Measurements from ENCODE around the gene MBP.

Gene MBP

DNA sequence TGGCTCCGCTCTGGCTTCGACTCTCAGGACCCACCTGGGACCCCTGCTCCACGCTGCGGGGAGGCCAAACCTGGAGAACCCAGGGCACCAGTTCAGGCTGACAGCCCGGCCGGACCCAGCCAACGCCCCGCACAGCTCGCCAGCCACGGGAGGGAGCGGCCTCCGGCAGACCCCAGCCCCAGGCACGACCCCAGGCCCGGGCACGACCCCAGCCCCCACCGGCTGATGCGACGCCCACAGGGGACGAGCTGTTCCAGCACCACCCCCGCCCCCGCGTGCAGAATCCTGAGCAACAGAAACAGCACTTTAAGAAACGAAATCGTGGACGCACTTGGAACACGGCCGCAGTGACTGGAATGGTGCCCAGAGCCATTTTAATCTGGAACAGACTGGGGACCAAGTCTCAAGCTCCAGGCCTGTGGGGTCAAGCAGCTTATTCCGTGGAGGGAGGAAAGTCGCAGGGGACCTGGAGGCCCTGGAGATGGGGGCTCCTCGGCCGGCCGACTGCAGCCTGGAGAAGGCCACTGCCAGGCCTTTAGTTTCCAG lies 74.2 kb downstream of the MBP start:
- 94 to 95% methylated on average over 32 of the region's 32 CpGs for WGBS, 2 experiments
- H3K4me3 ChIP-seq (ENCODE audit: insufficient read depth, low read depth, low read length) = no peak overlapping the region

DNA sequence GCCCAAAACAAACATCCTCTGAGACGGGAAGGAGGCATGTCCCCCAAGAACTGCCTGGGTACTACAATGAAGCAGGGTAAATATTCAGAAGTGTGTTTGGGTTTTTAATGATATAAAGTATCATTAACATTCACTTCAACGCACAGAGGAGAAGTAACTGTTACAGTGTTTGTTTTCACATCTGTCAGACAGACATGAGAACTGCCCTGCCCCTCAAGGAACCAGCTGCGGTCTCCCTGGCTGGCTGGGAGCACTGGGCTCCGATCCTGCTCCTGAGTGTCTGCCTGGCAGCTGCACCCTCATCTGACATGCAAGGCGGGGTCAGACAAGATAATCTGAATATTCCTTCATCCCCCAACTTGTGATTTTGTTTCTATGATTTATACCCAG lies 75.6 kb downstream of the MBP start:
- Histone ChIP-seq H3K4me1 (ENCODE audit: control insufficient read depth, insufficient read depth, low read length) (peaks cover 17% of the 10 kb centered on the region), H3K4me3 (ENCODE audit: insufficient read depth, low read depth, low read length) (no peak overlapping the region), H3K27me3 (ENCODE audit: control insufficient read depth, insufficient read depth, low read length, poor library complexity, severe bottlenecking) (no peaks in the 10 kb centered on the region), H3K36me3 (ENCODE audit: control insufficient read depth, insufficient read depth, low read length) (no peaks in the 10 kb centered on the region), H3K27ac (ENCODE audit: insufficient read depth, low read depth, low read length, poor library complexity, severe bottlenecking) (no peak overlapping the region), H3K9me3 (ENCODE audit: control insufficient read depth, low read length) (no peaks in the 10 kb centered on the region)
- WGBS, 2 experiments = 71 to 78% methylated on average over 5 of the region's 5 CpGs

More for the DNA sequence above, 74.2 kb downstream of the MBP start:
- H3K4me1 ChIP-seq (ENCODE audit: control insufficient read depth, insufficient read depth, low read length) = peaks cover 16% of the 10 kb centered on the region
- H3K27ac ChIP-seq (ENCODE audit: insufficient read depth, low read depth, low read length, poor library complexity, severe bottlenecking) = no peak overlapping the region
- no peaks in the 10 kb centered on the region for H3K36me3 ChIP-seq (ENCODE audit: control insufficient read depth, insufficient read depth, low read length)
- no peaks in the 10 kb centered on the region for H3K9me3 ChIP-seq (ENCODE audit: control insufficient read depth, low read length)
- no peaks in the 10 kb centered on the region for H3K27me3 ChIP-seq (ENCODE audit: control insufficient read depth, insufficient read depth, low read length, poor library complexity, severe bottlenecking)

DNA sequence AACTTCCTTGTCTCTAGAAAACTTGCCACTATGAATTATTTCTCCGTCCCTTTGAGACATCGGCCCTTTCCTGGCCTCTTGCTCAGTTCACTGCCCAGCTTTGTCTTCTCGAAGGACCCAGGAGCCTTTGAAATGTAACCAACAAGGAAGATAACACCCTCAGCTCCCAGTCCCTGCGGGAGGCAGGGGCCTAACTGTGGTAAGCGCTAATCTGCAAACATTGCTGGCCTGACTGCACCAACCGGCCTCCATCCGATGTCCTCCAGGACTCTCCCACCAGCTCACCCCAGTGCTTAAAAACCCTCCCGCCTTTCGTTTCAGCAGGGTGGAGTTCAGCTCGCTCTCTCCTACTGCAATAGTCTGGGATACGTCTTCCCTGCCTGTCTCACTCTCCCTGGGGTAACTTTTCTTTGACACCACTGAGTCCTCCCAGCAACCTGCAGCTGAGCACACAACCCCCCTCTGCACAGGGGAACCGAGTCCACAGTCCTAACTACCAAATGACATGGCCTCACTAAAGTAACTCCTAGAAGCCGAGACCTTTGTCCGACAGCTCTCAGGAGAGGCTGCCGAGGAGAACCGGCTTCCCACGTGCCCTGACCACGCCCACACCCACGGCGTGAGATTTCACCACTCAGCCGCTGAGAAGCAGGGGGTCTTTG lies 76.1 kb downstream of the MBP start:
- Histone ChIP-seq H3K4me3 (ENCODE audit: insufficient read depth, low read depth, low read length) (no peak overlapping the region), H3K27me3 (ENCODE audit: control insufficient read depth, insufficient read depth, low read length, poor library complexity, severe bottlenecking) (no peaks in the 10 kb centered on the region), H3K9me3 (ENCODE audit: control insufficient read depth, low read length) (no peaks in the 10 kb centered on the region), H3K27ac (ENCODE audit: insufficient read depth, low read depth, low read length, poor library complexity, severe bottlenecking) (no peak overlapping the region), H3K36me3 (ENCODE audit: control insufficient read depth, insufficient read depth, low read length) (no peaks in the 10 kb centered on the region), H3K4me1 (ENCODE audit: control insufficient read depth, insufficient read depth, low read length) (peaks cover 20% of the 10 kb centered on the region)
- 44 to 46% methylated on average over 21 of the region's 21 CpGs for WGBS, 2 experiments

DNA sequence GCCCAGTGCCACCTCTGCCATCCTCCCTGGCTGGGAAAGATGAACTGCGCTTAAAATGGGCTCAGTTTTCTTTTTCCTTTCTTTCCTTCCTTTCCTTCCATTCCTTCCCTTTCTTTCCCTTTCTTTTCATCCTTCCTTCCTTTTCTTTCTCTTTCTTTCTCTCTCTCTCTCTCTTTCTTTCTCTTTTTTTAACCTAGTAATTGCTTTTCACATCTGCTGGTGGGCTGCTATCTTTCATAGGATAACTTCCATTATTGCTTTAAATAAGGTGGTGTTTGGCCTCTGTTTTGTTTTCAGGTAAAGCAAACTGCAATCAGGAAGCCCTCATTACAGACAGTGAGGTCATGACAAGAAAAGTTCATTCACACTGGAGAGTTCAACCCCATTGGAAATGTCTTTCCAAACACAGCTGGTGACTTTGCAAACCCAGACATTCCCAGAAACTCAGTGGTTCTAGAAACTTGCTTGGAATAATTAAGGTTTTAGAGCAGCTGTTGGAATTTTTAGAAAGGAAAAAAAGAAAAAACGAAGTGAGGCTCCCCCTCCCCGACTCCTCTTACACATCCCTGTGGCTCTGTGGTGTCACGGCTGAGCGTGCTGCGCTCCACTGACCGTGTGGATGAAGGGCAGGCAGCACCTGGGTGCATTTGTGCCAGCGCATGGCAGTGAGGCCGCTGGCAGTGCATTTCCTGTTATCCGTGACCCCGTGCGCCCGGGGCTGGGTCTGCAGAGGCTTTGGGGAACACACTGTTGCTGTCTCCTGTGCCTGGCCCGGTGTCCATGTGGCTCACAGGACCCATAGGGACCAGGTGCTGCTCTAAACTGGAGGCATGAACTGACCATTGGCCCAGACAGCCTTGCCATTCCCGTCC lies 76.9 kb downstream of the MBP start:
- no peaks in the 10 kb centered on the region for H3K9me3 ChIP-seq (ENCODE audit: control insufficient read depth, low read length)
- WGBS, 2 experiments = 86 to 88% methylated on average over 15 of the region's 15 CpGs
- no peak overlapping the region for H3K27ac ChIP-seq (ENCODE audit: insufficient read depth, low read depth, low read length, poor library complexity, severe bottlenecking)
- H3K36me3 ChIP-seq (ENCODE audit: control insufficient read depth, insufficient read depth, low read length) = no peaks in the 10 kb centered on the region
- H3K4me3 ChIP-seq (ENCODE audit: insufficient read depth, low read depth, low read length) = no peak overlapping the region
- no peaks in the 10 kb centered on the region for H3K27me3 ChIP-seq (ENCODE audit: control insufficient read depth, insufficient read depth, low read length, poor library complexity, severe bottlenecking)
- H3K4me1 ChIP-seq (ENCODE audit: control insufficient read depth, insufficient read depth, low read length) = peaks cover 20% of the 10 kb centered on the region

DNA sequence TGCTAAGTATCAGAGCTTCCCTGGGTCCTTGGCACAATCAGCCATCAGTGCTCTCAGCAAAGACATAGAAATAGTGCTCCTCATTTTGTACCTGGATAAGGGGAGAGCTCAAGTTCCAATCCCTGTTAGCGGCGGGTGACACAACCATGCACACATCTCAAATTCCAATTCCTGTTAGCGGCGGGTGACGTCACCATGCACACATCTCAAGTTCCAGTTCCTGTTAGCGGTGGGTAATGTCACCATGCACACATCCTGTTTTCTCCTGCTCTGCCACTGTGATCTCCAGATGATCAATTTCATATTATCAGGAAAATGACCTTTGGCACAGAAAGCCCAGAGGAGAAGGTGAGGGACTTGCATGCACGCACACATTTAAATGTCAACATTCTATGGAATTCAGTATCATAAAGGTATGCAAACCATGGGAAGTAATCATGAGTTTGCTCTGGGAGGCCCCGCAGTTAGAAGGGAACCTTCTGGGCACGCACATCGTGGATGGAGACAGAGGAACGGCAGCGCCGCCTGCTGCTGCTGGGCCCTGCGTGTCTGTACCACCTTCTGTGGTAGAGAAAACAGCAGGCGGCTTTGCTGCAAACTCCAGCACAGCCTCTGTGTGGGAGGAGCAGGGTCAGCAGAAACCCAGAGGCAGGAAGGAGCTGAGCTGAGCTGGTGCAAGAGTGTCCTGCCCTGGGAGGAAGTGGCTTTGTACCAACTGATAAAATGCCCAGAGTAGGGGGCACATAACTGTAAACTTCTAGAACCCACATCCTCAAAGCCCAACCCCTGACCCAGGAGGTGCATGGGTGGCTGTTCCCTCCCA lies 77.8 kb downstream of the MBP start:
- 55 to 57% methylated on average over 15 of the region's 15 CpGs for WGBS, 2 experiments
- H3K9me3 ChIP-seq (ENCODE audit: control insufficient read depth, low read length) = no peaks in the 10 kb centered on the region
- no peak overlapping the region for H3K4me3 ChIP-seq (ENCODE audit: insufficient read depth, low read depth, low read length)
- no peaks in the 10 kb centered on the region for H3K27me3 ChIP-seq (ENCODE audit: control insufficient read depth, insufficient read depth, low read length, poor library complexity, severe bottlenecking)
- H3K4me1 ChIP-seq (ENCODE audit: control insufficient read depth, insufficient read depth, low read length) = peaks cover 20% of the 10 kb centered on the region
- no peaks in the 10 kb centered on the region for H3K36me3 ChIP-seq (ENCODE audit: control insufficient read depth, insufficient read depth, low read length)
- H3K27ac ChIP-seq (ENCODE audit: insufficient read depth, low read depth, low read length, poor library complexity, severe bottlenecking) = no peak overlapping the region

DNA sequence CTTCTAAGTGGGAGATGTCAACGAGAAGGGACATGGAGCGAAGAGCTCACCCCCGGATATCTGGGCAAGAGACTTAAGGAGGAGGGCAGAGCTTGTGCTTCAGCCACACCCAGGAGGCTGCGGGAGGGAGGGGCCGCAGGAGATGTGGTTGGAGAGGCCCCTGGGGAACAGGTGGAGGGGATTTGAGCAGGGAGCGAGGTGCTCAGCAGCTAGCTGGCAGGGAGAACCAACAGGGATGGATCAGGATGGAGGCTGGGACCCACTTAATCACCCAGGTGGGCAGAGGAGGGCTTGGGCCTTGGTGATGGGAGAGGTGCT lies 78.3 kb downstream of the MBP start:
- peaks cover 20% of the 10 kb centered on the region for H3K4me1 ChIP-seq (ENCODE audit: control insufficient read depth, insufficient read depth, low read length)

DNA sequence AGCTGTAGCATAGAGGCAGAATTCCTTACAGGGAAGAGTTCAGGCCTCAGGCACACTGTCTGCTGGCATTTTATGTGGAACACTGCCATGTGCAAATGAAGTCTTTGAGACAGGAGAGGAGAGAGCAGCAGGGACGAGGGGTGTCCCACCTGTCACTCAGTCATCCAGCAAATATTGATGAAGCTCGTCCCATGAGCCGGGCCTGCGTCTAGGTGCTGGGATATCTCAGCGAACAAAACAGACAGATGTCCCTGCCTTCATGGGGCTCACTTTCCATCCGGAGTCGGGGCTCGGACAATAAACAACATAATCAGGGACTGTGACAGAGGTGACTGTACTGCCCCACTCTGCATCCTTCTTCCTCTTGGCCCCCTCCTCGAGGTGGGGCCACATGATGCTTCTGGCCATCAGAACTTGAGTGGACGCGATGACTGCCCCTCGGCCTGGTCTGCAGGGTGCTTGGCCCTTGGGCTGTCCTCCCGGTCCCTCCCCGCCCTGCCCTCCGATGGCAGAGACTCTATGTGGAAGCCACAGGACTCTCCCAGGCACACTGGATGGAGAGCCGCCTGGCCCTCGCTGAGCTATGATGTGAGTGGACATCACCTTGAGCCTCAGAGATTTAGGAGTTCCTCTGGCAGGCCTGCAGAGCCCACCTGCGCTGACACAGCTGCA lies 78.8 kb downstream of the MBP start:
- H3K4me1 ChIP-seq (ENCODE audit: control insufficient read depth, insufficient read depth, low read length) = peaks cover 20% of the 10 kb centered on the region
- no peaks in the 10 kb centered on the region for H3K27me3 ChIP-seq (ENCODE audit: control insufficient read depth, insufficient read depth, low read length, poor library complexity, severe bottlenecking)
- no peaks in the 10 kb centered on the region for H3K9me3 ChIP-seq (ENCODE audit: control insufficient read depth, low read length)
- no peak overlapping the region for H3K4me3 ChIP-seq (ENCODE audit: insufficient read depth, low read depth, low read length)
- WGBS, 2 experiments = 88 to 89% methylated on average over 18 of the region's 18 CpGs
- no peaks in the 10 kb centered on the region for H3K36me3 ChIP-seq (ENCODE audit: control insufficient read depth, insufficient read depth, low read length)
- no peak overlapping the region for H3K27ac ChIP-seq (ENCODE audit: insufficient read depth, low read depth, low read length, poor library complexity, severe bottlenecking)

More for the DNA sequence above, 78.3 kb downstream of the MBP start:
- no peaks in the 10 kb centered on the region for H3K9me3 ChIP-seq (ENCODE audit: control insufficient read depth, low read length)
- no peak overlapping the region for H3K27ac ChIP-seq (ENCODE audit: insufficient read depth, low read depth, low read length, poor library complexity, severe bottlenecking)
- H3K27me3 ChIP-seq (ENCODE audit: control insufficient read depth, insufficient read depth, low read length, poor library complexity, severe bottlenecking) = no peaks in the 10 kb centered on the region
- 88 to 96% methylated on average over 6 of the region's 6 CpGs for WGBS, 2 experiments
- H3K4me3 ChIP-seq (ENCODE audit: insufficient read depth, low read depth, low read length) = no peak overlapping the region
- no peaks in the 10 kb centered on the region for H3K36me3 ChIP-seq (ENCODE audit: control insufficient read depth, insufficient read depth, low read length)

DNA sequence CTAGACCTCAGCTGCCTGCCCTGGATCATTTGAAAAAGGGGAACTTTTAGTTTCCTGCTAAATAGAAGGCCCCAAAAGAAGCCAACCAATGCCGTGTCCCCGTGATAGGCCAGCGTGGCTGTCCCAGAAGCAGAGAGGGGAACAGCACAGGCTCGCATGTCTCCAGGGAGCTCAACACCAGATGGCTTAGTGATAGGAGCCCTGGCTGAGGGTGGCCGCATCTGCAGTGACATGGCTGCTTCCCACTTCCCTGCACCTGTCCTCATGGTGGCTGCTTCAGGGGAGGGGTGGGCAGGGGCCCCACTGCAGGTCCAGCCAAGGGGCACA lies 79.6 kb downstream of the MBP start:
- Histone ChIP-seq H3K4me1 (ENCODE audit: control insufficient read depth, insufficient read depth, low read length) (peaks cover 20% of the 10 kb centered on the region), H3K27ac (ENCODE audit: insufficient read depth, low read depth, low read length, poor library complexity, severe bottlenecking) (no peak overlapping the region), H3K4me3 (ENCODE audit: insufficient read depth, low read depth, low read length) (no peak overlapping the region), H3K27me3 (ENCODE audit: control insufficient read depth, insufficient read depth, low read length, poor library complexity, severe bottlenecking) (no peaks in the 10 kb centered on the region), H3K36me3 (ENCODE audit: control insufficient read depth, insufficient read depth, low read length) (no peaks in the 10 kb centered on the region), H3K9me3 (ENCODE audit: control insufficient read depth, low read length) (no peaks in the 10 kb centered on the region)
- WGBS, 2 experiments = 92 to 93% methylated on average over 5 of the region's 5 CpGs

DNA sequence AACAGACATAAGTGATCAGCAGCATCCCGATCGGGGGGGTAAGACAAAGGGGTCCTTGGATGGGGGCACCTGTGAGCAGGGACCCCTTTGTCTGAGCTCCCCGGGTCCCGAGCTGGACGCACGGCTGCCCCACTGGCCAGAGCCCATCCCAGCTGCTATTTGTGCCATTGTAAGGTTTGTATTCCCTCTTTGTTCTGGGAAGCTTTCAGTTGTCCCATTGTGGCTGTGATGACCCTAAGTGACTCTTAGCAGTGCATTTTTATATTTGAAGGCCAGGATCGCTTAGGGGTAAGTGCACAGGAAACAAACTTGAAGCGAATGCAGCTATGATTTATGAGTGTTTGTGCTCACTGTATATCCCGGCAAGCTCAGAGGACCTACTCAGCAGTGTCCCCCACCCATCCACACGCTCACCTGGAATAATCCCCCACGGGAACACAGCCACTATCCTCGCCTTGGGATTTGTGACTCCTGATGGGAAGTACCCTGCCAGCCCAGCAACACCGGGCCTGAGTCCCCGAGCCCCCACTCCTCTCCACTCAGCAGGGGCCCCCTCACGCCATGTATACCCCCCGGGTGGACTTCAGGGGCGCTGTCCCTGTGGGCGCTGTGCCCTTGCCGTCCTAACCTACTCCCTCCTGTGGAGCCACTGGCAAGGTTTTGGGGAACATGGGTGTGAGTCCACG lies 80.1 kb downstream of the MBP start:
- Histone ChIP-seq H3K9me3 (ENCODE audit: control insufficient read depth, low read length) (no peaks in the 10 kb centered on the region), H3K4me3 (ENCODE audit: insufficient read depth, low read depth, low read length) (no peak overlapping the region), H3K4me1 (ENCODE audit: control insufficient read depth, insufficient read depth, low read length) (peaks cover 20% of the 10 kb centered on the region), H3K27me3 (ENCODE audit: control insufficient read depth, insufficient read depth, low read length, poor library complexity, severe bottlenecking) (no peaks in the 10 kb centered on the region), H3K27ac (ENCODE audit: insufficient read depth, low read depth, low read length, poor library complexity, severe bottlenecking) (no peak overlapping the region), H3K36me3 (ENCODE audit: control insufficient read depth, insufficient read depth, low read length) (no peaks in the 10 kb centered on the region)
- WGBS, 2 experiments = 85 to 90% methylated on average over 20 of the region's 20 CpGs
